ENCODE measurements around the gene GNL2. TPM values are rescaled to one million over a fixed set of nuclear protein-coding genes. Genes with fewer than 3 reads are reported as not detected.
"Not testable (repeated sequence)": the region's sequence is repeated elsewhere in the genome, so short reads cannot be mapped to it uniquely, and the experiment has no call there.

GNL2 gene
- total RNA-seq, 1 experiment from 2014 or later, result 140 TPM

- no peak for DNase-seq (ENCODE audit: low read depth)
Measured at GRCh38 chr1:37606481-37607263, 10.9 kb upstream of the GNL2 start.

- DNase-seq (ENCODE audit: low read depth), result no peak
Measured at GRCh38 chr1:37605806-37606474, 10.2 kb upstream of the GNL2 start.

- DNase-seq (ENCODE audit: low read depth), result no peak
Measured at GRCh38 chr1:37605061-37605650, 9.4 kb upstream of the GNL2 start.

GRCh38 chr1:37602750-37603694 is 7.3 kb upstream of the GNL2 start:
- DNase-seq (ENCODE audit: low read depth), result no peak

GRCh38 chr1:37601441-37601840 is 5.7 kb upstream of the GNL2 start:
- no peak for DNase-seq (ENCODE audit: low read depth)

GRCh38 chr1:37599940-37600339 is 4.2 kb upstream of the GNL2 start:
- DNase-seq (ENCODE audit: low read depth), result no peak

GRCh38 chr1:37596182-37596667 is 488 bp upstream of the GNL2 start:
- no peak for DNase-seq (ENCODE audit: low read depth)

GRCh38 chr1:37593726-37594125 is 2.0 kb downstream of the GNL2 start:
- no peak for DNase-seq (ENCODE audit: low read depth)

GRCh38 chr1:37588939-37589338 is 6.8 kb downstream of the GNL2 start:
- DNase-seq (ENCODE audit: low read depth), result no peak

GRCh38 chr1:37584544-37584943 is 11.2 kb downstream of the GNL2 start:
- DNase-seq (ENCODE audit: low read depth), result not testable (repeated sequence)

- DNase-seq (ENCODE audit: low read depth), result peak; percentile 37
Measured at GRCh38 chr1:37575692-37576091, 20.0 kb downstream of the GNL2 start.

GRCh38 chr1:37574834-37575480 is 20.8 kb downstream of the GNL2 start:
- peak; percentile 62 for DNase-seq (ENCODE audit: low read depth)

GRCh38 chr1:37570528-37571334 is 25.0 kb downstream of the GNL2 start:
- DNase-seq (ENCODE audit: low read depth), result no peak

- DNase-seq (ENCODE audit: low read depth), result no peak
Measured at GRCh38 chr1:37567023-37567422, 28.7 kb downstream of the GNL2 start.

- no peak for DNase-seq (ENCODE audit: low read depth)
Measured at GRCh38 chr1:37564892-37565291, 30.8 kb downstream of the GNL2 start.

- DNase-seq (ENCODE audit: low read depth), result no peak
Measured at GRCh38 chr1:37562984-37563383, 32.8 kb downstream of the GNL2 start.

- peak; percentile 52 for DNase-seq (ENCODE audit: low read depth)
Measured at GRCh38 chr1:37561133-37562132, 34.3 kb downstream of the GNL2 start.

GRCh38 chr1:37560401-37561132 is 35.2 kb downstream of the GNL2 start:
- no peak for DNase-seq (ENCODE audit: low read depth)

Data from Daoy (cell line).